Heart left ventricle (tissue), 13 donors: ENCODE measurements around the gene CDC26.

Experiments
- POLR2A ChIP-seq, 2 donors: fragments of 450-650 bp; IDR thresholded peaks; one replicate each; pipeline ENCODE4 v1.6.1; 2017; ENCODE audit warnings: antibody characterized with exemption in 2 of 2, mild to moderate bottlenecking in 2 of 2, moderate library complexity in 2 of 2
- TF ChIP-seq, protein P1 (sequence below), 12 donors: fragments of 200-600 bp; sonication (generic) in 4 of 12; IDR thresholded peaks; one replicate each; pipeline versions ENCODE4 v1.5.0 to v1.8.0; 2018 to 2022; ENCODE audit warnings: antibody characterized with exemption in 12 of 12, mild to moderate bottlenecking in 5 of 12
- donor health status: ischemic (EF 13 %, LVEDD 7.1; RV severe dilation, severe dysfunction).
- donor health status: DM: no; HTN: yes; CAD: no.
- donor health status: DM: no; HTN: no; CAD: no.
- donor health status: ischemic (EF 25% LVEDD 6.9; RV normal size, moderate dysfunction).
- donor health status: ischemic (EF 25% LVEDD 5.7; RV mildly dilated, moderate dysfunction).
- donor health status: ischemic (EF 35%, LVEDD 5.7; RV mildly dilated, moderate dysfunction).
- donor health status: nonischemic (EF 11% LVEDD 7.7; RV severe dilation, severe dysfunction).
- donor health status: DM: yes; HTN: yes; CAD: no.
- donor health status: PGD.
- donor health status: ischemic (EF 29% LVEDD 5.4; RV normal size, mild dysfunction).
- donor health status: nonischemic (EF 23%, LVEDD 6.1; RV moderate dilation, normal function).

DNA sequence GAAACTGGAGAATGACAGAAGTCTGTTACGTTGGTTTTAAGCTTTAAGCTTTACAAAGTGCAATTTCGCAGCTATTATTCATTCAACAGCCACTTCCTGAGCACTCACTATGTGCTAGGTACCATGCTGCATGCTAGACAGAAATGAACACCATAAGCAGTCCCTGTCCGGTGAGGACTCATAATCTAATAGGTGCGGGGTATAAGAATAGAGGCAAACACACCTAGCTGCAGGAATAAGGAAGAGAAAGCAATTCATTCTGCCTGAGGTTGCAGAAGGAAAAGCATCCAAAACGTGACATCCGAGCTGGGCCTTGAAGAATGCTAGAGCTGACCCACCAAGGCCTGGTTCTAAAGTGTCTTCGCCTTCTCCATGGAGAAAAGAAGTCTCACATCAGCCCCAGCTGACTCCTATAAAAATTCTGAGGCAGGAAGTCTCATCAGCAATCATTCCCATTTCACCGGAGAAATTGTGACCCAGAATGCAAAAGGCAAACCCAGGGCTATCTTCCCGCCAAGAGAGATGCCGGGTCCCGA is 54.8 kb downstream of the CDC26 start:
- TF ChIP-seq, protein P1, sequence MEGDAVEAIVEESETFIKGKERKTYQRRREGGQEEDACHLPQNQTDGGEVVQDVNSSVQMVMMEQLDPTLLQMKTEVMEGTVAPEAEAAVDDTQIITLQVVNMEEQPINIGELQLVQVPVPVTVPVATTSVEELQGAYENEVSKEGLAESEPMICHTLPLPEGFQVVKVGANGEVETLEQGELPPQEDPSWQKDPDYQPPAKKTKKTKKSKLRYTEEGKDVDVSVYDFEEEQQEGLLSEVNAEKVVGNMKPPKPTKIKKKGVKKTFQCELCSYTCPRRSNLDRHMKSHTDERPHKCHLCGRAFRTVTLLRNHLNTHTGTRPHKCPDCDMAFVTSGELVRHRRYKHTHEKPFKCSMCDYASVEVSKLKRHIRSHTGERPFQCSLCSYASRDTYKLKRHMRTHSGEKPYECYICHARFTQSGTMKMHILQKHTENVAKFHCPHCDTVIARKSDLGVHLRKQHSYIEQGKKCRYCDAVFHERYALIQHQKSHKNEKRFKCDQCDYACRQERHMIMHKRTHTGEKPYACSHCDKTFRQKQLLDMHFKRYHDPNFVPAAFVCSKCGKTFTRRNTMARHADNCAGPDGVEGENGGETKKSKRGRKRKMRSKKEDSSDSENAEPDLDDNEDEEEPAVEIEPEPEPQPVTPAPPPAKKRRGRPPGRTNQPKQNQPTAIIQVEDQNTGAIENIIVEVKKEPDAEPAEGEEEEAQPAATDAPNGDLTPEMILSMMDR (IDR thresholded peaks at IDR 0.05) = no peak
- no peak for TF ChIP-seq POLR2A (IDR thresholded peaks at IDR 0.05)
